PC-3 (cell line): ENCODE measurements around the gene IQCC.

Source experiments
- CTCF ChIP-seq: fragments of 300-600 bp; sonication (generic); conservative IDR thresholded peaks from 2 replicates; pipeline ENCODE4 v1.5.1; 2017; ENCODE audit warnings: antibody characterized with exemption, low read depth, mild to moderate bottlenecking, low read length
- EZH2 ChIP-seq: fragments of 300-600 bp; sonication (generic); IDR thresholded peaks from one replicate; pipeline ENCODE4 v1.6.1; 2017; ENCODE audit warnings: antibody characterized with exemption, mild to moderate bottlenecking, low read length; ENCODE audit not compliant: unreplicated experiment

GRCh38 chr1:32182060-32182459 lies 23.4 kb upstream of the IQCC start:
- TF ChIP-seq CTCF (no peak), EZH2 (no peak)
